GM12865 (cell line): Measurements from ENCODE around the gene RNMT.

Experiments
- DNase-seq: peaks from one replicate; pipeline ENCODE4 v3.0.0; 2010; ENCODE audit warnings: low read depth
- H3K4me3 ChIP-seq: 2 replicates; pipeline ENCODE4 v1.5.1; 2011; ENCODE audit warnings: mild to moderate bottlenecking, low read depth, low read length, control low read depth
- CTCF ChIP-seq: IDR thresholded peaks from 2 replicates; pipeline ENCODE4 v1.5.1; 2011; ENCODE audit warnings: low read length, control low read depth, low read depth, inconsistent platforms; ENCODE audit not compliant: insufficient read depth; ENCODE audit errors: missing control alignments

Gene RNMT

DNA sequence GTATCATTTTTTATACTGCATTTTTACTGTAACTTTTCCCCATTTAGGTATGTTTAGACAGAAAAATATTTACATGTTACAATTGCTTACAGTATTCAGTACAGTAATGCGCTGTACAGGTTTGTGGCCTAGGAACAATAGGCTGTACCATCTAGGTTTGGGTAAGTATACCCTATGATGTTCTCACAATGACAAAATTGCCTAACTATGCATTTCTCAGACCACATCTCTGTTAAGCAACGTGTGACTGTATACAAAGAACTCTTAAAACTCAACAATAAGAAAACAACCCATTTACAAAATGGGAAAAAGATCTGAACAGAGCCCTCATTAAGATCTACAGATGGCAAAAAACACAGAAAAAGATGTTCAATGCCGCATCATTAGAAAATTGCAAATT is 29.5 kb upstream of the RNMT start:
- no peak overlapping the region for H3K4me3 ChIP-seq
- DNase-seq = no peak
- no peak for TF ChIP-seq CTCF

DNA sequence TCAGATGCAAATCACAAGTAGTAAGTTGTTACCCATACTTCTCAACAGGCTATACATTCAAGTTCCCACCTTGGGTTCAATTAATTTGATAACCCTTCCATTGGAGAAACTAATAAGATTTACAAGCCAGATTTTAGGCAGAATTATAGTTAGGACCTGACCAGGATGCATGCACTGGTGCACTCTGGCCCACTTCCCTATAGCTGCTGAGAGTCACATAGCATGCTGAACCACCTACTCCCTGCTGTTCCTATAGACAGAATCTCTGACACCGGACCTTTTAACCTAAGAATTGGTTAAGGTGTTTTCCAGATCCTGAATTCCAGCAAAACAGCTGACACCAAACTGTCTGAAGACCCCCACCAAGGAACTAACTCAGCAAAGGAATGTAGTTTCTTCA is 26.3 kb upstream of the RNMT start:
- TF ChIP-seq CTCF = no peak

GRCh38 chr18:13703899-13704298 is 22.6 kb upstream of the RNMT start:
- TF ChIP-seq CTCF = no peak
- DNase-seq = peak; percentile 9
- H3K4me3 ChIP-seq = no peak overlapping the region

More for the DNA sequence above, 26.3 kb upstream of the RNMT start:
- no peak for DNase-seq
- H3K4me3 ChIP-seq = no peak overlapping the region

- no peak overlapping the region for H3K4me3 ChIP-seq
- TF ChIP-seq CTCF = no peak
- no peak for DNase-seq
These were observed 16.1 kb upstream of the RNMT start for GRCh38 chr18:13710414-13710831.

GRCh38 chr18:13712400-13713131 is 13.9 kb upstream of the RNMT start:
- TF ChIP-seq CTCF = no peak
- no peak overlapping the region for H3K4me3 ChIP-seq
- DNase-seq = no peak

DNA sequence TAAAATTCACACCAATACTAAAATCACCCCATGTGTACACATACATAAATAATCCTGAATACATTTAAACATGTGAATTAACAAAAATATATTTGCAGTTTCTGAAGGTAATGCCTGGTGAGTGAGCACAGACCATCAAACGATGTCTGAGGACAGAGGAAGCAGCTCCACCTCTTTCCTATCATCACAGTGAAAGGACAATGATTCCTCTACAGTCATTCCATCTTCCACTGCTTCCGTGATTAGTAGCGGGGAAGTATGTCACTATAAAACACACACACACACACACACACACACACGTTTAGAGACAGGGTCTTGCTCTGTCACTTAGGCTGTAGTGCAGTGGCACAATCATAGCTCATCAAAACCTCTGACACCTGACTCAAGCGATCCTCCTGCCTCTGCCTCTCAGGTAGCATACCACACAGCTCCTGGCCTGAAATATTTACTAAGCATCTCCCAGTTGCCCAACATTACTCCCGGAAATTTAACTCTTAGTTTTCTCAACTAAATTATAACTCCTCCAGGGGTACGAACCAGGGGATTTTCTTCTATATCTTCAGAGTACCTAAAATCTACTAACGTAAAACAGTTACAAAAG is 12.9 kb upstream of the RNMT start:
- H3K4me3 ChIP-seq = no peak overlapping the region
- DNase-seq = no peak
- TF ChIP-seq CTCF = no peak
